Measurements from ENCODE around the gene NRXN3. TPM values are rescaled to one million over a fixed set of nuclear protein-coding genes. Genes with fewer than 3 reads are reported as not detected.

NRXN3 gene
- total and polyA plus RNA-seq, 8 donors = 0.29 to 41.1 (median 9.1) TPM

GRCh38 chr14:79475887-79476532 is 1305.8 kb downstream of the NRXN3 start:
- Histone ChIP-seq H3K36me3 (no peaks in the 10 kb centered on the region), H3K27me3 (no peaks in the 10 kb centered on the region), H3K9me3 (no peaks in the 10 kb centered on the region), H3K4me3 (no peak overlapping the region), H3K4me1 (peaks cover 0 to 3% (median 0%) of the 10 kb centered on the region in 4 donors), H3K27ac (no peak overlapping the region)
- WGBS, 5 donors = 63 to 80% (median 72%) methylated on average over 6 of the region's 6 CpGs
- intact Hi-C loops (cut with DNase I; ENCODE audit: low total_unique reads) = no loop called here
- DNase-seq = no peak
- no peak for TF ChIP-seq POLR2A (IDR thresholded peaks at IDR 0.05)
- no peak for TF ChIP-seq EP300 (IDR thresholded peaks at IDR 0.05)
- no peak for TF ChIP-seq CTCF (IDR thresholded peaks at IDR 0.05)
- no peak for TF ChIP-seq POLR2AphosphoS5 (IDR thresholded peaks at IDR 0.05)

DNA sequence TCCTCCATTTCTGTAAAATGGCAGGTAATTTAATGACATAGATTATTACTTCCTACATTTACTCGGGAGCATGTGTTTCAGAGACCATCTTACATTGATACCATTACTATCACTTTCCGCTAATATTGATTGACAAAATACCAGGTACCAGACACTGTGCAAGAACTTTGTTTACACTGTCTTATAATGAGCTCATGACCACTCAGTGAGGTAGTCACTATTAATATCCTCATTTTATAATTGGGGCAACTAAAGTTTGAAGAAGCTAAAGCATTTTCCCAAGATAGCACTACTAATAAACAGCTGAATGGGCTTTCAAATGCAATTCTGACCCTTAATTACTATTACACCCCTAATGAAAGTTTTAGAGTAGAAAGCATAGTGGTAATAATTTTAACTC is 1306.4 kb downstream of the NRXN3 start:
- intact Hi-C loops (cut with DNase I; ENCODE audit: low total_unique reads) = no loop called here
- Histone ChIP-seq H3K9me3 (no peaks in the 10 kb centered on the region), H3K27ac (no peak overlapping the region), H3K4me1 (peaks cover 0 to 3% (median 0%) of the 10 kb centered on the region in 4 donors), H3K4me3 (no peak overlapping the region), H3K36me3 (no peaks in the 10 kb centered on the region), H3K27me3 (no peaks in the 10 kb centered on the region)
- no peak for DNase-seq
- TF ChIP-seq EP300 (IDR thresholded peaks at IDR 0.05) (no peak), POLR2A (IDR thresholded peaks at IDR 0.05) (no peak), POLR2AphosphoS5 (IDR thresholded peaks at IDR 0.05) (no peak)
- 82 to 95% (median 87%) methylated on average over 2 of the region's 2 CpGs for WGBS, 5 donors

- Histone ChIP-seq H3K4me3 (no peak overlapping the region), H3K36me3 (no peaks in the 10 kb centered on the region), H3K27me3 (no peaks in the 10 kb centered on the region), H3K4me1 (no peaks in the 10 kb centered on the region), H3K27ac (no peak overlapping the region), H3K9me3 (no peaks in the 10 kb centered on the region)
- whole genome bisulfite sequencing, 5 donors = 84 to 94% (median 89%) methylated on average over 5 of the region's 5 CpGs
- no peak for TF ChIP-seq POLR2A (IDR thresholded peaks at IDR 0.05)
- TF ChIP-seq EP300 (IDR thresholded peaks at IDR 0.05) = no peak
- no peak for TF ChIP-seq CTCF (IDR thresholded peaks at IDR 0.05)
- no peak for TF ChIP-seq POLR2AphosphoS5 (IDR thresholded peaks at IDR 0.05)
- no peak for DNase-seq
- intact Hi-C loops (cut with DNase I; ENCODE audit: low total_unique reads) = no loop called here
Measured at GRCh38 chr14:79480212-79480611, 1310.0 kb downstream of the NRXN3 start.

GRCh38 chr14:79482825-79483224 is 1312.7 kb downstream of the NRXN3 start:
- Histone ChIP-seq H3K27me3 (no peaks in the 10 kb centered on the region), H3K36me3 (no peaks in the 10 kb centered on the region), H3K4me3 (no peak overlapping the region), H3K9me3 (no peaks in the 10 kb centered on the region), H3K27ac (no peak overlapping the region), H3K4me1 (peaks cover 0 to 7% (median 0%) of the 10 kb centered on the region in 4 donors)
- WGBS, 5 donors = 30 to 88% (median 84%) methylated on average over 1 of the region's 1 CpG
- no peak for TF ChIP-seq CTCF (IDR thresholded peaks at IDR 0.05)
- TF ChIP-seq EP300 (IDR thresholded peaks at IDR 0.05) = no peak
- TF ChIP-seq POLR2AphosphoS5 (IDR thresholded peaks at IDR 0.05) = no peak
- TF ChIP-seq POLR2A (IDR thresholded peaks at IDR 0.05) = no peak
- intact Hi-C loops (cut with DNase I; ENCODE audit: low total_unique reads) = no loop called here
- no peak for DNase-seq

All from stomach (tissue), 9 donors.